T follicular helper cell (primary cell): ENCODE measurements around the gene SPANXD.
"Not testable (repeated sequence)": the region's sequence is repeated elsewhere in the genome, so short reads cannot be mapped to it uniquely, and the experiment has no call there.

Experiments
- DNase-seq: peaks from one replicate; pipeline ENCODE4 v3.0.0-alpha.2; 2020; ENCODE audit warnings: low read depth
- total RNA-seq, 2 experiments: gene quantifications; one replicate each; lab custom pipeline; 2026; lab: John Stamatoyannopoulos, UW

The SPANXD gene, protein sequence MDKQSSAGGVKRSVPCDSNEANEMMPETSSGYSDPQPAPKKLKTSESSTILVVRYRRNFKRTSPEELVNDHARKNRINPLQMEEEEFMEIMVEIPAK
- 0 reads per million in 2 experiments for total RNA-seq

DNA sequence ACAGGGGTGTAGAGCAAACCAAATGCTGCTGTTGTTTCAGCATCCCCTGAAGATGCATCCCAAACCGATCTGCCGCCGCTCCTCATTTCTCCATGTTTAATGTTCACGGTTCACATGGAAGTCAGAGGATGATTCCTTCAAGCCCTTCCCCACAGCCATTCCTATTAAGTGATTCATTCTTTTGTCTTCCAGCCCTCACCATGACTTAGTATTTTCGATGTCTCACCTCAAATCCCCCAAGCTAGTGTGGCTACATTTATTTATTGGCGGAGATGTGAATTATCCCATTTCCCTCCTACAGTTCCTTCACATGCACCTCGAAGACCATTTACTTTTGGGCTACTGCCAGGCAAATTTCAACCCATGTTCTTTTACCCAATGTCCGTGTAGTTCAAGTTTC lies at the start of gene SPANXD:
Gene SPANXD (minus strand): TSS at position 101 of the 400 bp plus-strand sequence. CDS start 334 bp downstream, outside the sequence.
- DNase-seq: not testable (repeated sequence)

DNA sequence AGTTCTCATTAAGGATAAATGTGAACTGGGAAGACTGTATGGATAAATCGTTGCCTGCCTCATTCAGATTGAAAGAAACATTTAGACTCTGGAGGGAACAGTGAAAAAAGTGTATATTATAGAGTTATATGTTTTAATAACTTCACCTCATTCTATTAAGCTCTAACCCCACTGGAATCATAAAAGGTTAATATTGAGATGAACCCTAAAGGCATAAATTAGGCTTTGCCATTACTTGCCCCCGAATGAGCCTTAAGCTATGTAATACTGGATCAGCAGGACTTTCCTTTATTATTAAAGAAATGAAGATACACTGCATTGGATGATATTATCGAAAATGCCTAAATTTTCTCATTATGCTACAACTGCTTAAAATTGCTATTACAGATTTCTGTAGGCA lies 44.1 kb upstream of the SPANXD start:
- no peak for DNase-seq

GRCh38 chrX:141736656-141737055 lies 38.1 kb upstream of the SPANXD start:
- DNase-seq: no peak

GRCh38 chrX:141733371-141733770 lies 34.8 kb upstream of the SPANXD start:
- no peak for DNase-seq

DNA sequence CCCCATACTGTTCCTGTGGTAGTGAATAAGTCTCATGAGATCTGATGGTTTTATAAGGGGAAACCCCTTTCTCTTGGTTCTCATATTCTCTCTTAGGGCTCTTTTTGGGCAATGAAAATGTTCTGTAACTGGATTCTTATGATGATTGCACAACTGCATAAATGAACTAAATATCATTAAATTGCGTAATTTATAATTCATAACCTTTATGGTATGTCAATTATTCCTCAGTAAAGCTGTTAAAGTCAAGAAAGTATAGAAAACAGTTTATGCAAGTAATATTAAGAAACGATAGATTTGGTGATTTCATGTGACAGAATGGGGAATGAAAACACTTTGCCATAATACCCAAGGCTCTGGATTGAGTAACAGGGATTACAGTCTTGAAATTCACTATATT lies 33.5 kb upstream of the SPANXD start:
- no peak for DNase-seq

DNA sequence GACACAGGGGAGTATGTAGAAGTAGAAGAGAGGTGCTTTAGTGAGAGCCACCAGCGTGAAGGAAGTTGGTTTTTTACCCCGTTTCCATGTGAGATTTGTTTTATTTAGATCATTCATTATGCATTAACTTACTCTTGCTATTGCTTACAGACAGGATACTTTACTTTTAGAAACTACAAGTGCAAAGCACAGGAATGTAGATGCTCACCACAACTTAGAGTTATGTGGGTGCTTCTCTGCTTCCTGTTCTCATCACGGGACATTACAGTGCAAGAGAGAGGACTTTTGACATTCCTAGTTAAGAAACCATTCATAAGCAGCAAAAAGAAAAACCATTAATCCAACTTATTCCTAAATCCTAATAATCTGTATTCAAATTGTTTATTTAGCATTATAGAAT lies 25.6 kb upstream of the SPANXD start:
- DNase-seq: no peak

- no peak for DNase-seq
Observed at GRCh38 chrX:141714680-141715079, 16.1 kb upstream of the SPANXD start.

DNA sequence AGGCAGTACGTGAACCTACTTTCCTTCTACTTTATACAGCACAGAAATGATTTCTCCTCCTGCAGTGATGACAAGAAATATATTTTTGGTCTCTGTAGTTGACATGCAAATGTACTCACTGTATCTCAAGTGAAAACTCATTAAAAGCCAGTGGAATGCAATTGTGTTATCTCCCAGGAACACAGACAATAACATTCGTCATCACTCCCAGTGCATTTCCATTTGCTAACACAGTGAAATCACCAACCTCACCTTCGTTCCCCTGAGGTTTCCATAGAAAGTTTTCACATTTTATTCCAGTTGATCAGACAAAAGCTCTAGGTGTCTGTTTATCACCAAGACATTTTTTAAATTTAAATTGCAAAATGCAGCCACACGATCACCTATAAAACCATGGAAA lies 2.5 kb upstream of the SPANXD start:
- no peak for DNase-seq

GRCh38 chrX:141673946-141674345 lies 24.6 kb downstream of the SPANXD start:
- DNase-seq: no peak

DNA sequence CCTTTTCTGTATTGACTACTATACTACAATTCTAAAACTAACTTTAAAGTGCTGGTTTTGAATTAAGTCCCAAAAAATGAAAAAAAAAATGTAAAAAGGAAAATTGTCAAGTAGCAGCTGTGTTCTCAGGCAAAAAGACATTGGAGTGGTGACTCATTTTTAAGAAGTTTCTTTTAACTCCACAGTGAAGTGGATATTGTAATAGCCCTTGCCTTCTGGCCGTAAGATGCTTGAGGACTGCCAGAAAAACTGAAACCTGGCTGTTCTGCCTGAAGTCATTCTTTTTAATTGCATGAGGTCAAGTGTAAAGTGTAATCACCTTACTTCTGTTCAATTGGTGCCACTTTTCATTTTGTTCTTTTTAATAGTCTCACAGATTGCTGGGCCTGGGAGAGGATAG lies 28.9 kb downstream of the SPANXD start:
- no peak for DNase-seq

DNA sequence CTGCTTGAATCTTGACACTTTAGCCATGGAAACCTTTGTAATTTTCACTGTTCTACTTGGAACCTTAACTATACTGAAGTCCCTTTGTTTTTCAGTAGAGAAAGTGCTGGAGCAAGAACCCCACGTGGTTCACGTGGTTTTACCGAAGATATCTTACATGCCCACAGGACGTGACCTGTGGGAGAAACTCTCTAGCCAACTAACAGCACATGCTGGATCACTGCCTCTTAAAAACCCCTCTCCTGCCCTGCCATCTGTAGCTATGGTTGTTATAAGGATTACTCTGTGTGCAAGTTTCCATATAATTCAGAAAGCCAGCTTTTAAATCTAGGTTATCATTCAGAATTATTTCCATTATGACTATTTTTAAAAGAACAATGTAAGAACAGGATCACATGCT lies 30.2 kb downstream of the SPANXD start:
- no peak for DNase-seq

DNA sequence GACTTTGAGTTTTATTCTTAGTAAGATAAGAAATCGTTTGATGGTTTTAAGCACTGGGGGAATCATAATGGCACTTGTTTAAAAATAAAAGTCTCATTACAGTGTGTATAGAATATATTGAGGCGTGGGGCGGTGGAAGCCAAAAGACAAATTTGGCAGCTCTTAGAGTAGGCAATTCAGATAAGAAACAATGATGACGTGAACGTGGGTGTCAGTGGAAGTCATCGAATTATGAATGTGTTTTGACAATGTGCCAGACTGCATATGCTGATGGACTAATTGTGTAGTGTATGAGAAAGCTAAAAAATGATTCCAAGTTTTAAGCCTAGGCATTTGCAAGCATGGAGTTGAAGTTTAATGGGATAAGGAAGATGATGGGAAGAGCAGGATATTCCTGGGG lies 35.8 kb downstream of the SPANXD start:
- no peak for DNase-seq

DNA sequence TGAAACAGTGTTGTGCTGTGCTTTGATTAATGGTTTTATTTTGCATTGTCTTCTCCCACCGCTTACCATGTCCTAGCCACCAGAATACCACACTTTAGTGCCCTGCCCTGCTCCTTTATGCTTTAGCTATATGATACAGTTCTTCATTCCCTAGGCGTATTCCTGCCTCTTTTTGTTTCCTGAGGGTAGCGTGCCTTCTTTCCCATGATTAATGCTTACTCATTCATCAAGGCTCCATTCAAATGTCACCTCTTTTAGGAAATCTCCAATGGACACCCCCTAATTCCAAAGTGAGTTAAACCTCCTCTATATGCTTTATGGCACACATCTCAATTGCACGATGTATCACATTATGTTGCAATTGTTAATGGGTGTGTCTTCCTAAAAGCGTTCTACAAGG lies 46.3 kb downstream of the SPANXD start:
- DNase-seq: no peak
